ENCODE results near the gene PTGER3. TPM values are rescaled to one million over a fixed set of nuclear protein-coding genes. Genes with fewer than 3 reads are reported as not detected.

The PTGER3 gene
- total RNA-seq, 1 experiment from 2014 or later, result not detected

- Mint-ChIP-seq H3K36me3 (ENCODE audit: insufficient read depth, unreplicated experiment) (no peaks in the 10 kb centered on the region), H3K27me3 (ENCODE audit: insufficient read depth, unreplicated experiment) (peaks cover 3% of the 10 kb centered on the region), H3K9me3 (ENCODE audit: unreplicated experiment) (no peaks in the 10 kb centered on the region), H3K27ac (ENCODE audit: unreplicated experiment) (no peak overlapping the region), H3K4me3 (ENCODE audit: unreplicated experiment) (no peak overlapping the region), H3K4me1 (ENCODE audit: low read depth, unreplicated experiment) (no peaks in the 10 kb centered on the region)
- Histone ChIP-seq H3K4me3 (ENCODE audit: low read depth, low read length) (no peak overlapping the region), H3K9me3 (no peaks in the 10 kb centered on the region), H3K4me1 (no peaks in the 10 kb centered on the region), H3K27me3 (replicated peaks; ENCODE audit: control insufficient read depth, insufficient read depth, low read length) (no peaks in the 10 kb centered on the region), H3K36me3 (ENCODE audit: control insufficient read depth, insufficient read depth, low read length) (no peaks in the 10 kb centered on the region)
- no peak for DNase-seq
- BruUV-seq (replicated peaks), result no TSS peak
- CTCF ChIA-PET, result no interaction called here
- intact Hi-C loops (cut with micrococcal nuclease; ENCODE audit: unreplicated experiment), result no loop called here
- no peak for TF ChIP-seq CTCF (IDR thresholded peaks at IDR 0.05; ENCODE audit: insufficient read depth in 1 of 2, low read depth in 1 of 2, low read length in 1 of 2, severe bottlenecking in 1 of 2, unreplicated experiment in 1 of 2)
- POLR2A ChIA-PET, result no interaction called here
Observed at GRCh38 chr1:70970407-70970806, 77.2 kb downstream of the PTGER3 start.

GRCh38 chr1:70966018-70966638 lies 81.5 kb downstream of the PTGER3 start:
- H3K27me3 Mint-ChIP-seq (ENCODE audit: insufficient read depth, unreplicated experiment), result peaks cover 4% of the 10 kb centered on the region
- TF ChIP-seq CTCF (IDR thresholded peaks at IDR 0.05; ENCODE audit: insufficient read depth in 1 of 2, low read depth in 1 of 2, low read length in 1 of 2, severe bottlenecking in 1 of 2, unreplicated experiment in 1 of 2), result peak in 1 of 2 experiments; percentile 31
- no peaks in the 10 kb centered on the region for H3K36me3 Mint-ChIP-seq (ENCODE audit: insufficient read depth, unreplicated experiment)
- Histone ChIP-seq H3K27me3 (replicated peaks; ENCODE audit: control insufficient read depth, insufficient read depth, low read length) (no peaks in the 10 kb centered on the region), H3K36me3 (ENCODE audit: control insufficient read depth, insufficient read depth, low read length) (no peaks in the 10 kb centered on the region), H3K4me3 (ENCODE audit: low read depth, low read length) (no peak overlapping the region), H3K9me3 (no peaks in the 10 kb centered on the region), H3K4me1 (no peaks in the 10 kb centered on the region)
- no peak overlapping the region for H3K27ac Mint-ChIP-seq (ENCODE audit: unreplicated experiment)
- no TSS peak for BruUV-seq (replicated peaks)
- intact Hi-C loops (cut with micrococcal nuclease; ENCODE audit: unreplicated experiment), result no loop called here
- DNase-seq, result peak in 1 of 2 experiments; percentile 1
- H3K4me1 Mint-ChIP-seq (ENCODE audit: low read depth, unreplicated experiment), result no peaks in the 10 kb centered on the region
- CTCF ChIA-PET, result no interaction called here
- H3K9me3 Mint-ChIP-seq (ENCODE audit: unreplicated experiment), result no peaks in the 10 kb centered on the region
- POLR2A ChIA-PET, result no interaction called here
- no peak overlapping the region for H3K4me3 Mint-ChIP-seq (ENCODE audit: unreplicated experiment)

DNA sequence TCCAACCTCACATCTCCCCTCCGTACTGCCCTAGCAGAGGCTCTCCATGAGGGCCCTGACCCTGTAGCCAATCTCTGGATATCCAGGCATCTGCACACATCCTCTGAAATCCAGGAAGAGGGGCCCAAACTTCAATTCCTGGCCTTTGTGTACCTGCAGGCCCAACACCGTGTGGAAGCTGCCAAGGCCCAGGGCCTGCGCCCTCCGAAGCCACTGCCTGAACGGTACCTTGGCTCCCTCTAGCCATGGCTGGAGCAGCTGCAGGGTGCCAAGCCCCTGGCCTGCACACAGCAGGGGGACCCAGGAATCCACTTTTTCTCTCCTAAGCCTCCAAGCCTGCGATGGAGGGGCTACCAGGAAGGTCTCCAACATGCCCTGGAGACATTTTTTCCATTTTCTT lies 84.2 kb downstream of the PTGER3 start:
- H3K9me3 Mint-ChIP-seq (ENCODE audit: unreplicated experiment), result no peaks in the 10 kb centered on the region
- POLR2A ChIA-PET, result no interaction called here
- no peaks in the 10 kb centered on the region for H3K4me1 Mint-ChIP-seq (ENCODE audit: low read depth, unreplicated experiment)
- Histone ChIP-seq H3K4me3 (ENCODE audit: low read depth, low read length) (no peak overlapping the region), H3K36me3 (ENCODE audit: control insufficient read depth, insufficient read depth, low read length) (no peaks in the 10 kb centered on the region), H3K9me3 (no peaks in the 10 kb centered on the region), H3K4me1 (no peaks in the 10 kb centered on the region), H3K27me3 (replicated peaks; ENCODE audit: control insufficient read depth, insufficient read depth, low read length) (no peaks in the 10 kb centered on the region)
- BruUV-seq (replicated peaks), result no TSS peak
- DNase-seq, result no peak
- CTCF ChIA-PET, result no interaction called here
- H3K27ac Mint-ChIP-seq (ENCODE audit: unreplicated experiment), result no peak overlapping the region
- no peaks in the 10 kb centered on the region for H3K36me3 Mint-ChIP-seq (ENCODE audit: insufficient read depth, unreplicated experiment)
- H3K4me3 Mint-ChIP-seq (ENCODE audit: unreplicated experiment), result no peak overlapping the region
- TF ChIP-seq CTCF (IDR thresholded peaks at IDR 0.05; ENCODE audit: insufficient read depth in 1 of 2, low read depth in 1 of 2, low read length in 1 of 2, severe bottlenecking in 1 of 2, unreplicated experiment in 1 of 2), result no peak
- intact Hi-C loops (cut with micrococcal nuclease; ENCODE audit: unreplicated experiment), result no loop called here
- H3K27me3 Mint-ChIP-seq (ENCODE audit: insufficient read depth, unreplicated experiment), result peaks cover 4% of the 10 kb centered on the region
